ENCODE results near the gene DEK. TPM values are rescaled to one million over a fixed set of nuclear protein-coding genes. Genes with fewer than 3 reads are reported as not detected.
A peak's percentile ranks its signal among the peaks of the same experiment; 100 is the strongest.

DEK gene
- total and polyA plus RNA-seq, 5 donors from 2014 or later = 34.9 to 75.3 (median 69.4) TPM

GRCh38 chr6:18189196-18189595 lies 75.1 kb downstream of the DEK start:
- no peak overlapping the region for H3K27ac Mint-ChIP-seq
- H3K4me1 Mint-ChIP-seq = no peaks in the 10 kb centered on the region
- Histone ChIP-seq H3K27me3 (ENCODE audit: control insufficient read depth, insufficient read depth, low read length) (no peaks in the 10 kb centered on the region), H3K4me3 (ENCODE audit: low read depth, low read length) (no peak overlapping the region), H3K36me3 (ENCODE audit: control insufficient read depth, insufficient read depth, low read length) (peaks cover 22% of the 10 kb centered on the region), H3K9me3 (ENCODE audit: control insufficient read depth in 2 of 2, low read length in 2 of 2) (no peaks in the 10 kb centered on the region), H3K27ac (ENCODE audit: insufficient read depth, low read length, poor library complexity, severe bottlenecking) (no peak overlapping the region), H3K4me1 (ENCODE audit: control insufficient read depth, insufficient read depth, low read length, poor library complexity, severe bottlenecking) (no peaks in the 10 kb centered on the region)
- no peaks in the 10 kb centered on the region for H3K27me3 Mint-ChIP-seq
- no peak overlapping the region for H3K4me3 Mint-ChIP-seq
- peaks cover 42% of the 10 kb centered on the region for H3K36me3 Mint-ChIP-seq
- DNase-seq (no peak), ATAC-seq (ENCODE audit: low read depth in 2 of 2) (no peak)
- peaks cover 0 to 1% (median 0%) of the 10 kb centered on the region in 7 donors for H3K9me3 Mint-ChIP-seq

- Histone ChIP-seq H3K36me3 (ENCODE audit: control insufficient read depth, insufficient read depth, low read length) (peaks cover 22% of the 10 kb centered on the region), H3K4me3 (ENCODE audit: low read depth, low read length) (no peak overlapping the region), H3K27ac (ENCODE audit: insufficient read depth, low read length, poor library complexity, severe bottlenecking) (no peak overlapping the region), H3K9me3 (ENCODE audit: control insufficient read depth in 2 of 2, low read length in 2 of 2) (no peaks in the 10 kb centered on the region), H3K4me1 (ENCODE audit: control insufficient read depth, insufficient read depth, low read length, poor library complexity, severe bottlenecking) (no peaks in the 10 kb centered on the region), H3K27me3 (ENCODE audit: control insufficient read depth, insufficient read depth, low read length) (no peaks in the 10 kb centered on the region)
- Mint-ChIP-seq H3K27me3 (no peaks in the 10 kb centered on the region), H3K27ac (peak overlapping the region in 1 of 3 donors; percentile 20), H3K4me3 (no peak overlapping the region), H3K4me1 (peaks cover 0 to 3% (median 0%) of the 10 kb centered on the region in 4 donors), H3K36me3 (peaks cover 48% of the 10 kb centered on the region), H3K9me3 (peaks cover 0 to 1% (median 0%) of the 10 kb centered on the region in 7 donors)
- DNase-seq = no peak
- no peak for ATAC-seq (ENCODE audit: low read depth in 2 of 2)
These were observed 76.6 kb downstream of the DEK start for GRCh38 chr6:18187701-18188100.

DNA sequence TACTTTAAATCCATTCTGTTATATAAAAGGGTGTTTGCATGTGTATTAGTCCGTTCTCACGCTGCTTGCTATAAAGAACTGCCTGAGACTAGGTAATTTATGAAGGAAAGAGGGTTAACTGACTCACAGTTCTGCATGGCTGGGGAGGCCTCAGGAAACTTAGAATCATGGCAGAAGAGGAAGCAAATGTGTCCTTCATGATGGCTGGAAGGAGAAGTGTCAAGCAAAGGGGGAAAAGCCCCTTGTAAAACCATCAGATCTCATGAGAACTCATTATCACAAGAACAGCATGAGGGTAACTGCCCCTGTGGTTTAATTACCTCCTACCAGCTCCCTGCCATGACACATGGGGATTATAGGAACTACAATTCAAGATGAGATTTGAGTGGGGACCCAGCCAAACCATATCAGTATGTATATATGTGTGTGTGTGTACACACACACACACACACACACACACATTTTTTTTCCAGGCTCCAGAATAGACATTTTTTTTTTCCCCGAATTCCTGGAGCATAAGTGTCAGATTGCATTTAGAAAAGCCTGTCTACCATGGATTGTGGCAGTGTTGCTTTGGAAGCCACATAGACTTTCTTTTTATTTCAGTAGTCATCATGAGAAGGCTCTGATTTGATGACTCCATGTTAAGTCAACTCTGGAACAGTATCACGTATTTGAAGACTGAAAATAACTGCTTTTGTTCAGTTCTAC lies 77.6 kb downstream of the DEK start:
- ATAC-seq (ENCODE audit: low read depth in 2 of 2) (no peak), DNase-seq (no peak)
- peaks cover 0 to 1% (median 0%) of the 10 kb centered on the region in 7 donors for H3K9me3 Mint-ChIP-seq
- H3K36me3 Mint-ChIP-seq = peaks cover 57% of the 10 kb centered on the region
- H3K4me3 ChIP-seq (ENCODE audit: low read depth, low read length) = no peak overlapping the region
- peak overlapping the region in 1 of 3 donors; percentile 4 for H3K27ac Mint-ChIP-seq
- H3K4me1 ChIP-seq (ENCODE audit: control insufficient read depth, insufficient read depth, low read length, poor library complexity, severe bottlenecking) = no peaks in the 10 kb centered on the region
- no peak overlapping the region for H3K27ac ChIP-seq (ENCODE audit: insufficient read depth, low read length, poor library complexity, severe bottlenecking)
- H3K4me1 Mint-ChIP-seq = peaks cover 0 to 3% (median 0%) of the 10 kb centered on the region in 4 donors
- no peaks in the 10 kb centered on the region for H3K27me3 ChIP-seq (ENCODE audit: control insufficient read depth, insufficient read depth, low read length)
- H3K9me3 ChIP-seq (ENCODE audit: control insufficient read depth in 2 of 2, low read length in 2 of 2) = no peaks in the 10 kb centered on the region
- H3K27me3 Mint-ChIP-seq = no peaks in the 10 kb centered on the region
- H3K36me3 ChIP-seq (ENCODE audit: control insufficient read depth, insufficient read depth, low read length) = peaks cover 21% of the 10 kb centered on the region
- H3K4me3 Mint-ChIP-seq = no peak overlapping the region

GRCh38 chr6:18186033-18186432 lies 78.3 kb downstream of the DEK start:
- Mint-ChIP-seq H3K4me1 (peaks cover 0 to 3% (median 0%) of the 10 kb centered on the region in 4 donors), H3K9me3 (peaks cover 0 to 1% (median 0%) of the 10 kb centered on the region in 7 donors), H3K4me3 (no peak overlapping the region), H3K27ac (no peak overlapping the region), H3K27me3 (no peaks in the 10 kb centered on the region), H3K36me3 (peaks cover 54% of the 10 kb centered on the region)
- H3K27me3 ChIP-seq (ENCODE audit: control insufficient read depth, insufficient read depth, low read length) = no peaks in the 10 kb centered on the region
- no peaks in the 10 kb centered on the region for H3K4me1 ChIP-seq (ENCODE audit: control insufficient read depth, insufficient read depth, low read length, poor library complexity, severe bottlenecking)
- no peak for DNase-seq
- no peaks in the 10 kb centered on the region for H3K9me3 ChIP-seq (ENCODE audit: control insufficient read depth in 2 of 2, low read length in 2 of 2)
- peaks cover 17% of the 10 kb centered on the region for H3K36me3 ChIP-seq (ENCODE audit: control insufficient read depth, insufficient read depth, low read length)
- no peak overlapping the region for H3K27ac ChIP-seq (ENCODE audit: insufficient read depth, low read length, poor library complexity, severe bottlenecking)
- ATAC-seq (ENCODE audit: low read depth in 2 of 2) = no peak
- no peak overlapping the region for H3K4me3 ChIP-seq (ENCODE audit: low read depth, low read length)

DNA sequence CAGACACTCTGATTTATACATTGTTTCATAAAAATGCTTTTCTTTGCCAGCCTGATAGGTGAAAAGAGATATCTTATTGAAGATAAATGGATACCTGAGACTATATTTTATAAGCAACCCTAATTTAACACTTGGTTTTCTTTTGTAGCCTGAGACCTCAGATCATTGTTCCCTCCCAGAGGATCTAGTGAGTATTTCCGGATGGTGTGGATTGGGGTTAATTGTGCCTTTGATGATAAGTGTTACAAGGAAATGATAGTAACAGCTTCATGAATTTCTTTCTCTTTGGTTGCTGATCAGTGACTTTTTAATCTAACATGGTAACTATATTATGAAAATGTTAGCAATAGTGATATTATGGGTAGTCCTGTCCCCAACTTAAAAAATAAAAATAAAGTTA lies 78.7 kb downstream of the DEK start:
- no peak overlapping the region for H3K4me3 ChIP-seq (ENCODE audit: low read depth, low read length)
- no peaks in the 10 kb centered on the region for H3K4me1 ChIP-seq (ENCODE audit: control insufficient read depth, insufficient read depth, low read length, poor library complexity, severe bottlenecking)
- Mint-ChIP-seq H3K4me1 (peaks cover 0 to 3% (median 0%) of the 10 kb centered on the region in 4 donors), H3K36me3 (peaks cover 57% of the 10 kb centered on the region), H3K27me3 (no peaks in the 10 kb centered on the region), H3K27ac (no peak overlapping the region), H3K4me3 (no peak overlapping the region), H3K9me3 (peaks cover 0 to 1% (median 0%) of the 10 kb centered on the region in 7 donors)
- no peak for DNase-seq
- ATAC-seq (ENCODE audit: low read depth in 2 of 2) = no peak
- peaks cover 15% of the 10 kb centered on the region for H3K36me3 ChIP-seq (ENCODE audit: control insufficient read depth, insufficient read depth, low read length)
- H3K9me3 ChIP-seq (ENCODE audit: control insufficient read depth in 2 of 2, low read length in 2 of 2) = no peaks in the 10 kb centered on the region
- no peaks in the 10 kb centered on the region for H3K27me3 ChIP-seq (ENCODE audit: control insufficient read depth, insufficient read depth, low read length)
- H3K27ac ChIP-seq (ENCODE audit: insufficient read depth, low read length, poor library complexity, severe bottlenecking) = no peak overlapping the region

DNA sequence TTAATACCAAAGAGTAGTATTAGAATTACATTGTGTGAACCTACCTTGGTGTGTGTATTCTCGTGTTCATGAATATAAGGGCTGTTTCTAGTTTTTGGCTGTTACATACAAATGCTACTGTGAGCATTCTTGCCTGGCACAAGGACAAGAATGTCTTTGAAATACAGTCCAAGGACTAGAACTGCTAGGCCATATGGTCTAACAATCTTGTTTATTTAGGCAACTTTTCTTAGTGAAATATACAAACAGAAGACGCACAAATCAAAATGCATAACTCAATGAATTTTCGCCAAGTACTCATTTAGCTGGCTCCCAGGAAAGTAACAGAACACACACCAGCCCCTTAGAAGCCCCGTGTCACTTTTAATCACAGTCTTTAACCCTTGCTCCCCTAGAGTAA lies 80.6 kb downstream of the DEK start:
- no peaks in the 10 kb centered on the region for H3K9me3 ChIP-seq (ENCODE audit: control insufficient read depth in 2 of 2, low read length in 2 of 2)
- peaks cover 4 to 12% (median 6%) of the 10 kb centered on the region in 4 donors for H3K4me1 Mint-ChIP-seq
- no peak for ATAC-seq (ENCODE audit: low read depth in 2 of 2)
- peak overlapping the region in 1 of 3 donors; percentile 25 for H3K27ac Mint-ChIP-seq
- peaks cover 64% of the 10 kb centered on the region for H3K36me3 Mint-ChIP-seq
- H3K27me3 Mint-ChIP-seq = no peaks in the 10 kb centered on the region
- peaks cover 15% of the 10 kb centered on the region for H3K36me3 ChIP-seq (ENCODE audit: control insufficient read depth, insufficient read depth, low read length)
- no peak overlapping the region for H3K4me3 ChIP-seq (ENCODE audit: low read depth, low read length)
- H3K4me1 ChIP-seq (ENCODE audit: control insufficient read depth, insufficient read depth, low read length, poor library complexity, severe bottlenecking) = no peaks in the 10 kb centered on the region
- no peak overlapping the region for H3K27ac ChIP-seq (ENCODE audit: insufficient read depth, low read length, poor library complexity, severe bottlenecking)
- H3K27me3 ChIP-seq (ENCODE audit: control insufficient read depth, insufficient read depth, low read length) = no peaks in the 10 kb centered on the region
- H3K9me3 Mint-ChIP-seq = peaks cover 0 to 1% (median 0%) of the 10 kb centered on the region in 7 donors
- no peak overlapping the region for H3K4me3 Mint-ChIP-seq
- DNase-seq = no peak

DNA sequence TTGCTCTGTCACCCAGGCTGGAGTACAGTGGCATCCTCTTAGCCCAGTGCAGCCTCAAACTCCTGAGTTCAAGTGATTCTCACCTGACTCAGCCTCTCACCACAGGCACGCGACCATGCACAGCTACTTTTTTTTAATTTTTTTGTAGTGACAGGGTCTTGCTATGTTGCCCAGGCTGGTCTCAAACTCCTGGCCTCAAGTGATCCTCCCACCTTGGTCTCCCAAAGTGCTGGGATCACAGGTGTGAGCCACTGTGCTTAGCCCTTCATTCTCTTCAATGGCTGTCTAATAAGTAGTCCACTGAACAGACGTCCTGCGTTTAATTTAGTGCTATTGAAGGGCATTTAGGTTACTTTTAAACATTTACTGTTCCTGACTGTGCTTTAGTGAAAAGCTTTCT lies 81.8 kb downstream of the DEK start:
- Mint-ChIP-seq H3K4me1 (peaks cover 5 to 14% (median 12%) of the 10 kb centered on the region in 4 donors), H3K36me3 (peaks cover 65% of the 10 kb centered on the region), H3K4me3 (no peak overlapping the region), H3K27me3 (no peaks in the 10 kb centered on the region), H3K9me3 (peaks cover 0 to 1% (median 0%) of the 10 kb centered on the region in 7 donors), H3K27ac (no peak overlapping the region)
- Histone ChIP-seq H3K9me3 (ENCODE audit: control insufficient read depth in 2 of 2, low read length in 2 of 2) (no peaks in the 10 kb centered on the region), H3K4me1 (ENCODE audit: control insufficient read depth, insufficient read depth, low read length, poor library complexity, severe bottlenecking) (no peaks in the 10 kb centered on the region), H3K27me3 (ENCODE audit: control insufficient read depth, insufficient read depth, low read length) (no peaks in the 10 kb centered on the region), H3K36me3 (ENCODE audit: control insufficient read depth, insufficient read depth, low read length) (peaks cover 14% of the 10 kb centered on the region), H3K4me3 (ENCODE audit: low read depth, low read length) (no peak overlapping the region), H3K27ac (ENCODE audit: insufficient read depth, low read length, poor library complexity, severe bottlenecking) (no peak overlapping the region)
- ATAC-seq (ENCODE audit: low read depth in 2 of 2) (no peak), DNase-seq (no peak)
